SU-DHL-6 (cell line): ENCODE results near the gene IL1R1.

Experiments used
- H2AFZ ChIP-seq: fragments of 200-600 bp; sonication (generic); 2 replicates; pipeline ENCODE4 v1.6.1; 2014; ENCODE audit warnings: low read depth, mild to moderate bottlenecking, moderate library complexity, mixed read lengths, antibody characterized with exemption, low read length; ENCODE audit not compliant: severe bottlenecking
- H3F3A ChIP-seq: fragments of 200-600 bp; shearing (Covaris generic); 2 replicates; pipeline ENCODE4 v1.6.0; 2016; ENCODE audit warnings: antibody characterized with exemption, mild to moderate bottlenecking; ENCODE audit not compliant: insufficient read depth
- H3K27ac ChIP-seq: fragments of 200-600 bp; sonication (generic); 2 replicates; pipeline ENCODE4 v1.5.1; 2016; ENCODE audit warnings: low read depth, mild to moderate bottlenecking, low read length, moderate library complexity, mixed read lengths
- H3K27me3 ChIP-seq: fragments of 200-600 bp; sonication (generic), shearing (Covaris generic); 2 replicates; pipeline ENCODE4 v1.6.0; 2014; ENCODE audit warnings: mild to moderate bottlenecking, low read length
- H3K36me3 ChIP-seq: fragments of 200-600 bp; sonication (generic); 2 replicates; pipeline ENCODE4 v1.6.1; 2014; ENCODE audit warnings: mild to moderate bottlenecking, low read length, mixed read lengths
- H3K4me2 ChIP-seq: fragments of 300-600, 200-600 bp; shearing (Covaris generic), sonication (generic); 2 replicates; pipeline ENCODE4 v1.6.0; 2014; ENCODE audit warnings: low read length, low read depth, mild to moderate bottlenecking; ENCODE audit not compliant: poor library complexity, severe bottlenecking
- H3K4me3 ChIP-seq: fragments of 200-600 bp; sonication (generic); 2 replicates; pipeline ENCODE4 v1.5.1; 2014; ENCODE audit warnings: antibody characterized with exemption, low read length, mild to moderate bottlenecking, mixed read lengths; ENCODE audit not compliant: insufficient read depth, poor library complexity, severe bottlenecking
- H3K79me2 ChIP-seq: fragments of 200-600 bp; sonication (generic); 2 replicates; pipeline ENCODE4 v1.6.1; 2014; ENCODE audit warnings: mild to moderate bottlenecking, low read length, moderate library complexity; ENCODE audit not compliant: insufficient read depth
- H3K9ac ChIP-seq: fragments of 200-600 bp; sonication (generic); 2 replicates; pipeline ENCODE4 v1.7.0; 2014; ENCODE audit warnings: mild to moderate bottlenecking, low read length
- H3K9me2 ChIP-seq: fragments of 200-600 bp; sonication (generic); replicated peaks from 2 replicates; pipeline ENCODE4 v1.6.1; 2014; ENCODE audit warnings: low read length; ENCODE audit not compliant: insufficient read depth
- H3K9me3 ChIP-seq: fragments of 200-600 bp; sonication (generic); 2 replicates; pipeline ENCODE4 v1.6.1; 2014; ENCODE audit warnings: low read length, mixed read lengths; ENCODE audit not compliant: insufficient read depth
- H4K20me1 ChIP-seq: fragments of 200-600 bp; sonication (generic); 2 replicates; pipeline ENCODE4 v1.6.1; 2014; ENCODE audit warnings: low read depth, mild to moderate bottlenecking, antibody characterized with exemption, low read length, moderate library complexity, mixed read lengths
- CTCF ChIP-seq: fragments of 200-600 bp; sonication (generic); IDR thresholded peaks from one replicate; pipeline ENCODE4 v1.5.1; 2017; ENCODE audit warnings: antibody characterized with exemption, mild to moderate bottlenecking, low read length, moderate library complexity; ENCODE audit not compliant: insufficient read depth, poor library complexity, severe bottlenecking
- EZH2phosphoT487 ChIP-seq: fragments of 200-600 bp; sonication (generic), shearing (Covaris generic); conservative IDR thresholded peaks from 2 replicates; pipeline ENCODE4 v1.6.1; 2018; ENCODE audit warnings: mild to moderate bottlenecking, antibody characterized with exemption, low read length, moderate library complexity, mixed read lengths

IL1R1 gene

GRCh38 chr2:102147935-102148334, 5.4 kb downstream of the IL1R1 start:
- H3K27me3 ChIP-seq: no peaks in the 10 kb centered on the region
- H3K4me2 ChIP-seq: no peak overlapping the region
- no peak overlapping the region for H3K4me3 ChIP-seq
- no peaks in the 10 kb centered on the region for H3K9me2 ChIP-seq
- H2AFZ ChIP-seq: no peak overlapping the region
- H4K20me1 ChIP-seq: no peaks in the 10 kb centered on the region
- TF ChIP-seq EZH2phosphoT487 (no peak), CTCF (no peak)
- H3K36me3 ChIP-seq: no peaks in the 10 kb centered on the region
- peaks cover 7% of the 10 kb centered on the region; the same call in 1 of the 2 replicates for H3K9me3 ChIP-seq
- H3F3A ChIP-seq: no peaks in the 10 kb centered on the region
- no peak overlapping the region for H3K9ac ChIP-seq
- H3K79me2 ChIP-seq: no peaks in the 10 kb centered on the region
- H3K27ac ChIP-seq: no peak overlapping the region

- Histone ChIP-seq H3K79me2 (no peaks in the 10 kb centered on the region), H3K4me3 (no peak overlapping the region), H3F3A (no peaks in the 10 kb centered on the region), H2AFZ (no peak overlapping the region), H4K20me1 (no peaks in the 10 kb centered on the region), H3K9me3 (peaks cover 7% of the 10 kb centered on the region; the same call in 1 of the 2 replicates), H3K4me2 (no peak overlapping the region), H3K9me2 (no peaks in the 10 kb centered on the region), H3K36me3 (no peaks in the 10 kb centered on the region), H3K9ac (no peak overlapping the region), H3K27me3 (no peaks in the 10 kb centered on the region), H3K27ac (no peak overlapping the region)
- TF ChIP-seq CTCF: no peak
- no peak for TF ChIP-seq EZH2phosphoT487
Observed at GRCh38 chr2:102149243-102149642, 6.7 kb downstream of the IL1R1 start.

- H3K27me3 ChIP-seq: no peaks in the 10 kb centered on the region
- H3K4me2 ChIP-seq: no peak overlapping the region
- H4K20me1 ChIP-seq: no peaks in the 10 kb centered on the region
- no peak overlapping the region for H3K4me3 ChIP-seq
- no peaks in the 10 kb centered on the region for H3F3A ChIP-seq
- peaks cover 7% of the 10 kb centered on the region; the same call in 1 of the 2 replicates for H3K9me3 ChIP-seq
- H3K9me2 ChIP-seq: no peaks in the 10 kb centered on the region
- H2AFZ ChIP-seq: no peak overlapping the region
- no peaks in the 10 kb centered on the region for H3K36me3 ChIP-seq
- no peak overlapping the region for H3K9ac ChIP-seq
- H3K27ac ChIP-seq: no peak overlapping the region
- H3K79me2 ChIP-seq: no peaks in the 10 kb centered on the region
- no peak for TF ChIP-seq EZH2phosphoT487
- TF ChIP-seq CTCF: no peak
Observed at GRCh38 chr2:102149644-102150455, 7.3 kb downstream of the IL1R1 start.
